Measurements from ENCODE around the gene MSRB3.
"Not testable (repeated sequence)": the region's sequence is repeated elsewhere in the genome, so short reads cannot be mapped to it uniquely, and the experiment has no call there.

MSRB3 gene

DNA sequence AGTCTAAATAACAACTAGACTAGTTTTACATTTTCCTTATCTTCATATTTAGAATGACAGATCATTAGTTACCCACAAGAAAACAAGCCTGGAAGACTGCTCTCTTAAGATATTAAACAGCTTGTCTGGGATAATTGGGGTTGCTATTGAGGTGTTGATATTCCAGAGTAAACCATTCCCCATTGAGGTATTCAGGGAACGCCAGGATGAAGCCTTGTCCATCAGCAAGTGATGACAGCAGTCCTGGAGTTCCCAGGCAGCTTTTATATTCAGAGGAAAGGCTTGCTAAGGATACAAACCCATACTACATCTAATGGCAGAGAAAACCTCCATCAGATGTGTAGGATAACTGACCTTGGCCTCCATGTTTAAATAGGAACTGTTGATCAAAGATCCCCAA is 168.4 kb downstream of the MSRB3 start:
- DNase-seq (ENCODE audit: extremely low read depth, insufficient read length) = no peak
- Histone ChIP-seq H3K36me3 (ENCODE audit: control insufficient read depth, insufficient read depth, low read length) (no peaks in the 10 kb centered on the region), H3K27me3 (replicated peaks; ENCODE audit: control insufficient read depth, insufficient read depth, low read length) (no peaks in the 10 kb centered on the region), H3K4me3 (replicated peaks; ENCODE audit: low read depth, low read length) (no peak overlapping the region)
- TF ChIP-seq CTCF (IDR thresholded peaks at IDR 0.05; ENCODE audit: insufficient read depth, low read length, poor library complexity, severe bottlenecking) = no peak

DNA sequence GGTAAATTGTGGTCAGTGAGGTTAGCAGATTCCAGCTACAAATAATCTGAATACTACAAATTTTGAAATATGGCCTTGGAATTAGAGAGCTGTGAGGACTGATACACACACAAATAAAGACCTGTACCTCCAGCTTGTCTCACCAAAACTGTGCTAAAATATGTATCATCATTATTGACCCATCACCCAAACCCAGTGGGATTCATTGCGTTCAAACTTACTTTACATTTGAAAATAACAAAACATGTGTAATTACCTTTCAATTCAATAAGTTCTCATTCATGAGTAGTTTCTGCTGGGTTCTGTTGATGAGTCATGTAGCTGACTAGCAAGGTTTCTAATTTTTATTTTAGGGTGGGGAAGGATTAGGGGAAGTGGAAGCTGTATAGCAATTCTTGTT is 170.9 kb downstream of the MSRB3 start:
- no peak for DNase-seq (ENCODE audit: extremely low read depth, insufficient read length)
- no peak overlapping the region for H3K4me3 ChIP-seq (replicated peaks; ENCODE audit: low read depth, low read length)
- H3K36me3 ChIP-seq (ENCODE audit: control insufficient read depth, insufficient read depth, low read length) = no peaks in the 10 kb centered on the region
- TF ChIP-seq CTCF (IDR thresholded peaks at IDR 0.05; ENCODE audit: insufficient read depth, low read length, poor library complexity, severe bottlenecking) = no peak
- H3K27me3 ChIP-seq (replicated peaks; ENCODE audit: control insufficient read depth, insufficient read depth, low read length) = no peaks in the 10 kb centered on the region

DNA sequence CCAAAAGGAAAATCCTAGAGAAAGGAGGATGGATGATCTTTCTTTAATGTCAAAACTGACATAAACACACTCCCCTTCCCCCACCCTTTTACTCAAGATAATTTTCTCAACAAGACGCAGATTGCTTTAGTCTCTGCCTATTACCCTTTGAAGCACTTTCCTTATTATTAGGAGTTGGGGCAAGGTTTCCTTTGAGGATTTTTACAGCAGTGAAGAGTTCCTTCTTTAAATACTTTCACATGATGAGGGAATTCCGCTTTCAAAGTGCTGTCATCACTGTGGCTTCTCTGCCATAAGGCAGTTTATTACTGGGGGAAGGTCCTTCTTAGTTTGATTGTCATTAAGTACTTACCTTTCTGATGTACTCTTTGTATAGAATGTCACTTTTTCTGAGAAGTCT is 172.1 kb downstream of the MSRB3 start:
- no peaks in the 10 kb centered on the region for H3K27me3 ChIP-seq (replicated peaks; ENCODE audit: control insufficient read depth, insufficient read depth, low read length)
- no peak overlapping the region for H3K4me3 ChIP-seq (replicated peaks; ENCODE audit: low read depth, low read length)
- no peak for DNase-seq (ENCODE audit: extremely low read depth, insufficient read length)
- TF ChIP-seq CTCF (IDR thresholded peaks at IDR 0.05; ENCODE audit: insufficient read depth, low read length, poor library complexity, severe bottlenecking) = no peak
- H3K36me3 ChIP-seq (ENCODE audit: control insufficient read depth, insufficient read depth, low read length) = no peaks in the 10 kb centered on the region

- DNase-seq (ENCODE audit: extremely low read depth, insufficient read length) = no peak
- Histone ChIP-seq H3K27me3 (replicated peaks; ENCODE audit: control insufficient read depth, insufficient read depth, low read length) (no peaks in the 10 kb centered on the region), H3K4me3 (replicated peaks; ENCODE audit: low read depth, low read length) (no peak overlapping the region), H3K36me3 (ENCODE audit: control insufficient read depth, insufficient read depth, low read length) (no peaks in the 10 kb centered on the region)
- TF ChIP-seq CTCF (IDR thresholded peaks at IDR 0.05; ENCODE audit: insufficient read depth, low read length, poor library complexity, severe bottlenecking) = no peak
These were observed 175.8 kb downstream of the MSRB3 start for GRCh38 chr12:65454115-65454787.

- DNase-seq (ENCODE audit: extremely low read depth, insufficient read length); H3K36me3 ChIP-seq (ENCODE audit: control insufficient read depth, insufficient read depth, low read length); H3K27me3 ChIP-seq (replicated peaks; ENCODE audit: control insufficient read depth, insufficient read depth, low read length); H3K4me3 ChIP-seq (replicated peaks; ENCODE audit: low read depth, low read length): not testable (repeated sequence)
These were observed 178.9 kb downstream of the MSRB3 start for GRCh38 chr12:65457341-65457740.

GRCh38 chr12:65458718-65459117 is 180.2 kb downstream of the MSRB3 start:
- no peak for TF ChIP-seq CTCF (IDR thresholded peaks at IDR 0.05; ENCODE audit: insufficient read depth, low read length, poor library complexity, severe bottlenecking)
- Histone ChIP-seq H3K36me3 (ENCODE audit: control insufficient read depth, insufficient read depth, low read length) (no peaks in the 10 kb centered on the region), H3K4me3 (replicated peaks; ENCODE audit: low read depth, low read length) (no peak overlapping the region), H3K27me3 (replicated peaks; ENCODE audit: control insufficient read depth, insufficient read depth, low read length) (no peaks in the 10 kb centered on the region)
- no peak for DNase-seq (ENCODE audit: extremely low read depth, insufficient read length)

Measured in GM06990 (cell line).